B cell (primary cell): Measurements from ENCODE around the gene CNTN4. TPM values are rescaled to one million over a fixed set of nuclear protein-coding genes. Genes with fewer than 3 reads are reported as not detected.

Experiments
- ATAC-seq: fragments of 200-7000 bp; cut with Tn5 transposase; one replicate; pipeline ENCODE4 v1.10.0; 2021; ENCODE audit warnings: low read depth, mild to moderate bottlenecking, moderate number of reproducible peaks, moderate library complexity
- CTCF ChIA-PET: fragments of 350-600 bp; sonication (Branson Sonifier 250); formaldehyde crosslinking; loops from one replicate; lab custom pipeline; 2021; ENCODE audit warnings: antibody characterized with exemption, inconsistent platforms; lab: Charles Lee
- POLR2A ChIA-PET: fragments of 350-600 bp; sonication (Branson Sonifier 250); formaldehyde crosslinking; loops from one replicate; lab custom pipeline; 2021; ENCODE audit warnings: antibody characterized with exemption; lab: Charles Lee
- DNase-seq: peaks from one replicate; pipeline ENCODE4 v3.0.0; 2013
- H2AFZ ChIP-seq: 2 replicates; pipeline ENCODE4 v1.6.1; 2012; ENCODE audit warnings: mild to moderate bottlenecking, low read depth, low read length; ENCODE audit not compliant: insufficient read depth, poor library complexity, severe bottlenecking
- H3K27ac ChIP-seq, 2 donors: 1 replicate in 1 of 2; 2 replicates in 1 of 2; pipeline ENCODE4 v1.5.1; 2012 to 2013; ENCODE audit warnings: low read length in 2 of 2, mild to moderate bottlenecking in 2 of 2, moderate library complexity in 1 of 2
- H3K27me3 ChIP-seq, 4 experiments: fragments of 200-600 bp in 1 of 4; sonication (generic) in 1 of 4; replicated peaks in 1 of 4; 1 replicate in 2 of 4; 2 replicates in 2 of 4; pipeline versions ENCODE4 v1.6.1 to v1.7.0; 2013 to 2016; ENCODE audit warnings: low read length in 3 of 4, mild to moderate bottlenecking in 2 of 4, mixed read lengths in 1 of 4, moderate library complexity in 1 of 4; ENCODE audit not compliant: insufficient read depth in 4 of 4, control insufficient read depth in 3 of 4; ENCODE audit errors: control extremely low read depth in 1 of 4
- H3K36me3 ChIP-seq, 2 experiments: replicated peaks in 1 of 2; 1 replicate in 1 of 2; 2 replicates in 1 of 2; pipeline versions ENCODE4 v1.6.1 to v1.7.1; 2013; ENCODE audit warnings: low read length in 1 of 2; ENCODE audit not compliant: insufficient read depth in 2 of 2, control insufficient read depth in 1 of 2; ENCODE audit errors: control extremely low read depth in 1 of 2, extremely low read depth in 1 of 2
- H3K4me1 ChIP-seq, 2 donors: fragments of 200-600 bp in 1 of 2; sonication (generic) in 1 of 2; 1 replicate in 1 of 2; 2 replicates in 1 of 2; pipeline versions ENCODE4 v1.5.1 to v1.6.1; 2013 to 2017; ENCODE audit warnings: low read length in 2 of 2; ENCODE audit not compliant: control insufficient read depth in 2 of 2, insufficient read depth in 2 of 2
- H3K4me2 ChIP-seq: replicated peaks from 2 replicates; pipeline ENCODE3; 2012; ENCODE audit warnings: mild to moderate bottlenecking, low read depth, low read length; ENCODE audit not compliant: poor library complexity, severe bottlenecking
- H3K4me3 ChIP-seq, 5 experiments: fragments of 200-600 bp in 1 of 5; sonication (generic) in 1 of 5; 1 replicate in 3 of 5; 2 replicates in 2 of 5; pipeline versions ENCODE4 v1.5.1 to v1.7.0; 2011 to 2016; ENCODE audit warnings: low read length in 4 of 5, mild to moderate bottlenecking in 4 of 5, low read depth in 2 of 5, control low read depth in 1 of 5, moderate library complexity in 1 of 5; ENCODE audit not compliant: insufficient read depth in 1 of 5; ENCODE audit errors: control extremely low read depth in 1 of 5, extremely low read depth in 1 of 5
- H3K79me2 ChIP-seq: fragments of 200-600 bp; sonication (generic); one replicate; pipeline ENCODE4 v1.6.0; 2016; ENCODE audit warnings: low read length; ENCODE audit not compliant: control insufficient read depth, insufficient read depth
- H3K9ac ChIP-seq: fragments of 200-600 bp; sonication (generic); 2 replicates; pipeline ENCODE4 v1.6.1; 2017; ENCODE audit warnings: mild to moderate bottlenecking, low read length, moderate library complexity
- H3K9me3 ChIP-seq, 3 donors: one replicate each; pipeline versions ENCODE4 v1.6.1 to v1.7.1; 2013; ENCODE audit warnings: low read length in 2 of 3; ENCODE audit not compliant: control insufficient read depth in 2 of 3, insufficient read depth in 1 of 3; ENCODE audit errors: control extremely low read depth in 1 of 3
- H4K20me1 ChIP-seq: 2 replicates; pipeline ENCODE4 v1.6.0; 2012; ENCODE audit warnings: mild to moderate bottlenecking, low read length; ENCODE audit not compliant: insufficient read depth, control insufficient read depth, poor library complexity, severe bottlenecking
- H3K27ac Mint-ChIP-seq: one replicate; pipeline ENCODE4 v1.8.0; 2021; ENCODE audit warnings: mixed read lengths
- H3K27me3 Mint-ChIP-seq: one replicate; pipeline ENCODE4 v1.8.0; 2021; ENCODE audit warnings: mixed read lengths
- H3K4me1 Mint-ChIP-seq: one replicate; pipeline ENCODE4 v1.8.0; 2021; ENCODE audit warnings: mixed read lengths
- H3K4me3 Mint-ChIP-seq: one replicate; pipeline ENCODE4 v1.8.0; 2021; ENCODE audit warnings: mixed read lengths
- H3K9me3 Mint-ChIP-seq: one replicate; pipeline ENCODE4 v1.8.0; 2022; ENCODE audit warnings: mixed read lengths; ENCODE audit not compliant: insufficient read depth
- CTCF ChIP-seq: fragments of 200-600 bp; IDR thresholded peaks from one replicate; pipeline ENCODE4 v1.8.0; 2022; ENCODE audit warnings: antibody characterized with exemption, mild to moderate bottlenecking
- EZH2 ChIP-seq: IDR thresholded peaks from 2 replicates; pipeline ENCODE4 v1.6.1; 2012; ENCODE audit warnings: borderline replicate concordance, low read depth, mild to moderate bottlenecking, moderate library complexity, low read length; ENCODE audit not compliant: insufficient read depth, poor library complexity, severe bottlenecking
- WGBS: methylation state at CpG from one replicate; pipeline ENCODE4 v1.1.5; 2013; ENCODE audit warnings: missing lambda C conversion rate; ENCODE audit not compliant: insufficient coverage; 5-methylcytosine and 5-hydroxymethylcytosine counted together
- intact Hi-C: fragments of 100-400 bp; cut with micrococcal nuclease; formaldehyde crosslinking; loops from one replicate; pipeline ENCODE4 v1.10.0; 2022
- polyA plus RNA-seq: library from polyadenylated mRNA; depleted of rRNA; stranded (reverse); fragments of >200 nt; gene quantifications from 2 replicates; pipeline ENCODE4 v1.2.3, GENCODE V29; 2012
- total RNA-seq, 2 donors: library from RNA; stranded (reverse); fragments of 120-200 nt in 1 of 2; gene quantifications; 1 replicate in 1 of 2; 2 replicates in 1 of 2; pipeline versions ENCODE4 v1.2.3 to v1.2.4, GENCODE V29; 2013 to 2022

Gene CNTN4
- total and polyA plus RNA-seq, 2 donors (not counting 1 experiment from before 2014, with no cell fraction given): 0.05 TPM; not detected in 1

- H3K27me3 Mint-ChIP-seq: peaks cover 44% of the 10 kb centered on the region
- no peak overlapping the region for H3K4me2 ChIP-seq
- intact Hi-C loops: no loop called here
- H3K4me1 Mint-ChIP-seq: no peaks in the 10 kb centered on the region
- H4K20me1 ChIP-seq: no peaks in the 10 kb centered on the region
- no peaks in the 10 kb centered on the region for H3K9me3 Mint-ChIP-seq
- H3K9ac ChIP-seq: no peak overlapping the region
- TF ChIP-seq EZH2: no peak
- TF ChIP-seq CTCF: no peak
- DNase-seq (no peak), ATAC-seq (no peak)
- H3K36me3 ChIP-seq: no peaks in the 10 kb centered on the region
- no peak overlapping the region for H2AFZ ChIP-seq
- POLR2A ChIA-PET: no interaction called here
- no peak overlapping the region for H3K4me3 Mint-ChIP-seq
- no peak overlapping the region for H3K27ac Mint-ChIP-seq
- CTCF ChIA-PET: no interaction called here
- H3K9me3 ChIP-seq: no peaks in the 10 kb centered on the region
- no peak overlapping the region for H3K4me3 ChIP-seq
- peaks cover 0 to 8% (median 1%) of the 10 kb centered on the region in 4 experiments for H3K27me3 ChIP-seq
- no peaks in the 10 kb centered on the region for H3K79me2 ChIP-seq
- no peaks in the 10 kb centered on the region for H3K4me1 ChIP-seq
- whole genome bisulfite sequencing: no CpG with 5 or more reads among the region's 5 CpGs
- H3K27ac ChIP-seq: no peak overlapping the region
Measured at GRCh38 chr3:3015185-3016089, 916.8 kb downstream of the CNTN4 start.

GRCh38 chr3:3016226-3016625 lies 917.6 kb downstream of the CNTN4 start:
- H3K4me3 Mint-ChIP-seq: no peak overlapping the region
- peaks cover 47% of the 10 kb centered on the region for H3K27me3 Mint-ChIP-seq
- TF ChIP-seq EZH2 (no peak), CTCF (no peak)
- Histone ChIP-seq H3K9ac (no peak overlapping the region), H2AFZ (no peak overlapping the region), H4K20me1 (no peaks in the 10 kb centered on the region), H3K27ac (no peak overlapping the region), H3K9me3 (no peaks in the 10 kb centered on the region), H3K36me3 (no peaks in the 10 kb centered on the region), H3K4me1 (no peaks in the 10 kb centered on the region), H3K4me3 (no peak overlapping the region), H3K79me2 (no peaks in the 10 kb centered on the region), H3K4me2 (no peak overlapping the region), H3K27me3 (peaks cover 0 to 8% (median 1%) of the 10 kb centered on the region in 4 experiments)
- DNase-seq: no peak
- POLR2A ChIA-PET: no interaction called here
- no peaks in the 10 kb centered on the region for H3K9me3 Mint-ChIP-seq
- intact Hi-C loops: no loop called here
- H3K27ac Mint-ChIP-seq: no peak overlapping the region
- CTCF ChIA-PET: no interaction called here
- 67% methylated on average over 1 of the region's 4 CpGs for WGBS
- no peaks in the 10 kb centered on the region for H3K4me1 Mint-ChIP-seq
- no peak for ATAC-seq
